Stimulated activated CD4-positive, alpha-beta T cell treated with anti-CD3 and anti-CD28 coated beads, Interleukin-2, amount 100 ng/mL, for 24 hours (primary cell): ENCODE measurements around the gene TPSAB1.

Source experiments
- DNase-seq, 2 donors: peaks; one replicate each; pipeline ENCODE4 v3.0.0-alpha.2; 2020

Gene TPSAB1

GRCh38 chr16:1288813-1289476 lies 48.4 kb downstream of the TPSAB1 start:
- no peak for DNase-seq

DNA sequence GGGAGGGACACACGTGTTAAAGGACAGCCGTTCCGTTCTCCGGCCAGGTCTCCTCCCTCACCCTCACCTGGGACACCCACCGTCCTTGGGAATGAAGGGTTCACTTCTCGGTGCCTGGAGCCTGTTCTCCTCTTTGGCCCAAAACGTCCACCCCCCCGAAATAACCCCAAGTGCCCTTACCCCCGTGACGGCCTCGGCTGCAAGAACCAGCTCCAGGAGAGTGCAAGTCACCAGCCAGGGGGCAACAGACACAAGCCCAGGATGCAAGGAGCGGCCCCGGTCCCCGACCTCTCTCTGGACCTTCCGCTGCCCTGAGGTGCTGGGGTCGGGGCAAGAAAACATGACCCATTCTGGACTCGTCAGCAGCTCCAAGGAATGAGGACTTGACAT lies 49.0 kb downstream of the TPSAB1 start:
- DNase-seq = no peak

DNA sequence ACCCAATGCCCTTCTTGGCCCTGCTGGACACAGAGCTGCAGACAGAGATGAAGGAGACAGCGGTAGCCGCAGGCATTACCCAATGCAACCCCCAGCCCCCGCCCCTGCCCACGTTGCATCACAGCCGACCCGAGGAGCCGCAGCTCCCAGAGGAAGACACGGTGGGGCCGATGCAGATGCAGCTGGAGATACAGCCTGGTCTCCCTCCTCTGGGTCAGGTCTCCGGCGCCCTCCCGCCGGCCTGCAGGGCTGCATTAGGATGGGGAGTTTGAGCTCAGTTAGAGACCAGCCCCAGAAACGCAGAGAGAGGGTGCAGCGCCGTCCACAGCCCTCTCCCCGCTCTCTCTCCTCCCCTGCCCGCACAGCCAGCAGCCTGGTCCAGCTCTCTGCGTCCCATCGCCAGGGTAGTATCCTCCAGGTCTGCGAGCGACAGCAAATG lies 49.6 kb downstream of the TPSAB1 start:
- DNase-seq = no peak

DNA sequence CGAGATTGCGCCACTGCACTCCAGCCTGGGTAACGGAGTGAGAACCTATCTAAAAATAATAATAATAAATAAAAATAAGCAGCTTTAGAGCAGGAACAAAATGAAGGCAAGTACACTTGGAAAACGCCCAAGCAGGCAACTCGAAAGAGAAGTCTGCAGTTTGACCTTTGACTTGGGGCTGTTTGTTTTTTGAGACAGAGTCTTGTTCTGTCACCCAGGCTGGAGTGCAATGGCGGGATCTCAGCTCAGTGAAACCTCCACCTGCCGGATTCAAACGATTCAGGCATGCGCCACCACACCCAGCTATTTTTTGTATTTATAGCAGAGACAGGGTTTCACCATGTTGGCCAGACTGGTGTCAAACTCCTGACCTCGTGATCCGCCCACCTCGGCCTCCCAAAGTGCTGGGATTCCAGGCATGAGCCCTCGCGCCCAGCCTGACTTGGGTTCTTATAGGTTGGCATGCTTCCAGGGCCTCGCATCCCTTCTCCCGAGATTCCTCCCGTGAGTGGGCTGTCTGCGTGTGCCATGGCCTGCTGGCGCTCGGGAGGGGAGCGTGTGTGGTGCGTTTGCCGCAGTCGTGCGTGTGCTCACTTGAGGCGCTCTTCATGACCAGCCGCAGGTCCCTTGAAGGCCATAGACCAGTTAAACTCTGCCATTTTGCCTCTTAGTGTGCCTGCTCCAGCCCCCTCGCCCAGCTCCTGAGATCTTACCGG lies 50.5 kb downstream of the TPSAB1 start:
- DNase-seq = no peak

DNA sequence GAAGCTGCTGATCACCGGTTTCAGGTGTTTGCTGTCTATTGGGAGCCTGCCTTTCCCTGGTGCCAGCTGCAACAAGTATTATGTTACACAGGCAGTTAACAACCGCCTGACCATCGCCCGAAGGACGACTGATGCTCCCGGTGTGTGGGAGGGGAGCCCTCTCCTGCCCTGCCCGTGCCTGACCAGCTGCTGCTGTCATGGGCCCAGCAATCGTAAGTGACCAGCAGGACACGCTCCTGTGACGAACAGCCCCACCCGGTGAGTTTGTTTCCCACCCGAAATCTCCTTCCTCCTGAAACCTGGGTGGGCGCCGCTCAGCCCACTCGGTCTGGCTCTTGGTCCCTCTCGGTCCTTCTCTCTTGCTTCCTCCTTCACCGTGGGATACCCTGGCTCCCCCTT lies 51.1 kb downstream of the TPSAB1 start:
- no peak for DNase-seq
